GM12878 (cell line): ENCODE measurements around the gene ERC1.

Experiments
- CREB1 ChIP-seq: IDR thresholded peaks from 2 replicates; pipeline ENCODE4 v1.6.1; 2012; ENCODE audit warnings: low read depth, mild to moderate bottlenecking, inconsistent platforms
- EGR1 ChIP-seq, 2 experiments: IDR thresholded peaks; 1 replicate in 1 of 2; 2 replicates in 1 of 2; pipeline ENCODE4 v1.6.1; 2011 to 2012; ENCODE audit warnings: low read depth in 2 of 2, low read length in 2 of 2, borderline replicate concordance in 1 of 2, mild to moderate bottlenecking in 1 of 2, moderate library complexity in 1 of 2
- EZH2 ChIP-seq: IDR thresholded peaks from 2 replicates; pipeline ENCODE4 v1.6.1; 2012; ENCODE audit warnings: low read depth, mild to moderate bottlenecking, control low read depth, inconsistent platforms, low read length, borderline replicate concordance; ENCODE audit not compliant: control insufficient read depth
- FOS ChIP-seq: IDR thresholded peaks from 3 replicates; pipeline ENCODE4 v1.6.1; 2011; ENCODE audit warnings: borderline replicate concordance; ENCODE audit not compliant: insufficient read length; ENCODE audit errors: extremely low read depth
- POLR2A ChIP-seq: IDR thresholded peaks from 2 replicates; pipeline ENCODE4 v1.6.1; 2011; ENCODE audit warnings: low read depth, mild to moderate bottlenecking, low read length
- POLR2AphosphoS2 ChIP-seq: IDR thresholded peaks from 2 replicates; pipeline ENCODE4 v1.6.1; 2011; ENCODE audit warnings: low read depth, mild to moderate bottlenecking, low read length, improper control_type of control experiment, moderate library complexity
- POLR2AphosphoS5 ChIP-seq: IDR thresholded peaks from 2 replicates; pipeline ENCODE4 v1.6.1; 2011; ENCODE audit warnings: mild to moderate bottlenecking, low read length, inconsistent platforms
- REST ChIP-seq: IDR thresholded peaks from 2 replicates; pipeline ENCODE4 v1.6.1; 2012; ENCODE audit warnings: mild to moderate bottlenecking, low read depth, low read length
- SIN3A ChIP-seq: IDR thresholded peaks from 2 replicates; pipeline ENCODE4 v1.6.1; 2012; ENCODE audit warnings: low read depth, low read length, improper control_type of control experiment
- TF ChIP-seq, protein P1 (sequence below), 3 experiments: IDR thresholded peaks in 2 of 3; conservative IDR thresholded peaks in 1 of 3; 2 replicates each; pipeline ENCODE4 v1.5.1; 2011; ENCODE audit warnings: low read depth in 3 of 3, low read length in 3 of 3, mild to moderate bottlenecking in 3 of 3, control low read depth in 2 of 3, moderate library complexity in 2 of 3, inconsistent platforms in 1 of 3, mixed read lengths in 1 of 3; ENCODE audit not compliant: control insufficient read depth in 2 of 3, insufficient read depth in 1 of 3; ENCODE audit errors: extremely low read depth in 1 of 3
- TF ChIP-seq, protein P2 (sequence below): fragments of 450-650 bp; conservative IDR thresholded peaks from 2 replicates; pipeline ENCODE4 v1.6.1; 2017; ENCODE audit warnings: mild to moderate bottlenecking, moderate library complexity

GRCh38 chr12:1173781-1174617 is 183.0 kb downstream of the ERC1 start:
- TF ChIP-seq REST = no peak
- TF ChIP-seq, protein P1, sequence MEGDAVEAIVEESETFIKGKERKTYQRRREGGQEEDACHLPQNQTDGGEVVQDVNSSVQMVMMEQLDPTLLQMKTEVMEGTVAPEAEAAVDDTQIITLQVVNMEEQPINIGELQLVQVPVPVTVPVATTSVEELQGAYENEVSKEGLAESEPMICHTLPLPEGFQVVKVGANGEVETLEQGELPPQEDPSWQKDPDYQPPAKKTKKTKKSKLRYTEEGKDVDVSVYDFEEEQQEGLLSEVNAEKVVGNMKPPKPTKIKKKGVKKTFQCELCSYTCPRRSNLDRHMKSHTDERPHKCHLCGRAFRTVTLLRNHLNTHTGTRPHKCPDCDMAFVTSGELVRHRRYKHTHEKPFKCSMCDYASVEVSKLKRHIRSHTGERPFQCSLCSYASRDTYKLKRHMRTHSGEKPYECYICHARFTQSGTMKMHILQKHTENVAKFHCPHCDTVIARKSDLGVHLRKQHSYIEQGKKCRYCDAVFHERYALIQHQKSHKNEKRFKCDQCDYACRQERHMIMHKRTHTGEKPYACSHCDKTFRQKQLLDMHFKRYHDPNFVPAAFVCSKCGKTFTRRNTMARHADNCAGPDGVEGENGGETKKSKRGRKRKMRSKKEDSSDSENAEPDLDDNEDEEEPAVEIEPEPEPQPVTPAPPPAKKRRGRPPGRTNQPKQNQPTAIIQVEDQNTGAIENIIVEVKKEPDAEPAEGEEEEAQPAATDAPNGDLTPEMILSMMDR (IDR thresholded peaks at IDR 0.05 in 2 of 3, conservative IDR thresholded peaks at IDR 0.05 in 1 of 3; ENCODE audit: control insufficient read depth in 2 of 3, extremely low read depth in 1 of 3, insufficient read depth in 1 of 3, low read depth in 3 of 3, low read length in 3 of 3) = no peak
- no peak for TF ChIP-seq POLR2AphosphoS2
- TF ChIP-seq POLR2AphosphoS5 = no peak
- no peak for TF ChIP-seq POLR2A
- TF ChIP-seq FOS = no peak
- TF ChIP-seq CREB1 = no peak
- no peak for TF ChIP-seq EZH2
- TF ChIP-seq EGR1 (IDR thresholded peaks at IDR 0.05; ENCODE audit: borderline replicate concordance in 1 of 2, low read depth in 2 of 2, low read length in 2 of 2) = no peak
- TF ChIP-seq SIN3A = no peak
- TF ChIP-seq, protein P2, sequence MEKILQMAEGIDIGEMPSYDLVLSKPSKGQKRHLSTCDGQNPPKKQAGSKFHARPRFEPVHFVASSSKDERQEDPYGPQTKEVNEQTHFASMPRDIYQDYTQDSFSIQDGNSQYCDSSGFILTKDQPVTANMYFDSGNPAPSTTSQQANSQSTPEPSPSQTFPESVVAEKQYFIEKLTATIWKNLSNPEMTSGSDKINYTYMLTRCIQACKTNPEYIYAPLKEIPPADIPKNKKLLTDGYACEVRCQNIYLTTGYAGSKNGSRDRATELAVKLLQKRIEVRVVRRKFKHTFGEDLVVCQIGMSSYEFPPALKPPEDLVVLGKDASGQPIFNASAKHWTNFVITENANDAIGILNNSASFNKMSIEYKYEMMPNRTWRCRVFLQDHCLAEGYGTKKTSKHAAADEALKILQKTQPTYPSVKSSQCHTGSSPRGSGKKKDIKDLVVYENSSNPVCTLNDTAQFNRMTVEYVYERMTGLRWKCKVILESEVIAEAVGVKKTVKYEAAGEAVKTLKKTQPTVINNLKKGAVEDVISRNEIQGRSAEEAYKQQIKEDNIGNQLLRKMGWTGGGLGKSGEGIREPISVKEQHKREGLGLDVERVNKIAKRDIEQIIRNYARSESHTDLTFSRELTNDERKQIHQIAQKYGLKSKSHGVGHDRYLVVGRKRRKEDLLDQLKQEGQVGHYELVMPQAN = no peak
